Neuron (in vitro differentiated cells): Measurements from ENCODE around the gene SYTL3.
"Not testable (repeated sequence)": the region's sequence is repeated elsewhere in the genome, so short reads cannot be mapped to it uniquely, and the experiment has no call there.

Source experiments
- H2AFZ ChIP-seq: one replicate; pipeline ENCODE4 v1.6.1; 2013; ENCODE audit warnings: low read depth, mild to moderate bottlenecking, inconsistent platforms, low read length, moderate library complexity
- H3K27me3 ChIP-seq: one replicate; pipeline ENCODE4 v1.6.1; 2013; ENCODE audit warnings: low read length; ENCODE audit not compliant: insufficient read depth
- H3K36me3 ChIP-seq: one replicate; pipeline ENCODE4 v1.6.1; 2013; ENCODE audit warnings: low read length; ENCODE audit not compliant: insufficient read depth
- H3K4me1 ChIP-seq: one replicate; pipeline ENCODE4 v1.6.1; 2013; ENCODE audit warnings: low read length; ENCODE audit not compliant: insufficient read depth
- H3K4me3 ChIP-seq: 2 replicates; pipeline ENCODE4 v1.5.1; 2013; ENCODE audit warnings: mild to moderate bottlenecking, low read length, moderate library complexity
- H3K9me3 ChIP-seq: one replicate; pipeline ENCODE4 v1.6.1; 2013; ENCODE audit warnings: low read length

The SYTL3 gene

DNA sequence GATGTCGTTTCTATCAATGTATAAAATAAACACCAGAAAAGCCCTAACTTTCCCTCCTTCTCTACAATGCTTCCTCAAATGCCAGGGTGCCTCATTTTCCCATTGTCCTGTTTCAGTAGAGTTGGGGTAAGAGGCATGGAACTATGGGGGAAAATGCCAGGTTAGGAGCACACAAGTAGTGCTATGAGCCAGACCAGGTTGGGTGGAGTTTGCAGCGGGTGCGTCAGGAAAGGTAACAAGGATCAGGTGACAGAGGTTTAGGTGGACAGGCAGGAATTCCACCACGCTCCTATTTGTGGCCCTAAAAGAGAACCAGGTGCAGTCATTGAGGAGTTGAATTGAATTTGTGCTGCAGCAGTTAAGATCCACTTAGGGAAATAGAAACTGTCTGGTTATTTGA, 36.5 kb downstream of the SYTL3 start:
- H3K27me3 ChIP-seq = no peaks in the 10 kb centered on the region
- no peaks in the 10 kb centered on the region for H3K9me3 ChIP-seq
- H2AFZ ChIP-seq = no peak overlapping the region
- no peaks in the 10 kb centered on the region for H3K36me3 ChIP-seq
- no peaks in the 10 kb centered on the region for H3K4me1 ChIP-seq
- H3K4me3 ChIP-seq = no peak overlapping the region

DNA sequence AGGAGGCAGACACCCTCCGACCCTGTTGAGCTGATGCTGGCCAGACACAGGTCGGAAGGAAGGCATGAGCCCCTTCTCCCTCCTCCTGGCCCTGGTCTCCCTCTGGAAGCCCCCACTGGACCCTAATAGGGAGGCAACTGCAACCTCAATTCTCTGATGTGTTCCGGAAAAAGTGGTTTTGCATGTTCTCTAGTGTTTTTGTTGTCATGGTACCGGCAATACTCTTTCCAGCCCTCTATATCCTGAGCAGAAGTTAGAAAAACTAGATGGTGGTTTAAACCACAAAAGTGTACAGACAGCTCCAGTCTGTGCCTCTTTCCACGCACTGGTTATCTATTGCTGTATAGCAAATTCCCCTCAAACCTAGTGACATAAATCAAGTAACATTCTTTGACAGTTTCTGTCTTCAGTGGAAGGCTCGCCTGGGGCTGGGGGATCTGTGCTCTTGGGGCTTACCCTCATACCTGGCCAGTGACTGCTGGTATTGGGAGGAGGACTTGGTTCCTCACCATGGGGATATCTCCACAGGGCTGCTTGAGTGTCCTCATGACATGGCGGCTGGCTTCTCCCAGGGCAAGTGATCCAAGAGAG, 37.0 kb downstream of the SYTL3 start:
- Histone ChIP-seq H3K4me1 (no peaks in the 10 kb centered on the region), H3K36me3 (no peaks in the 10 kb centered on the region), H3K4me3 (no peak overlapping the region), H3K9me3 (no peaks in the 10 kb centered on the region), H3K27me3 (no peaks in the 10 kb centered on the region), H2AFZ (no peak overlapping the region)

DNA sequence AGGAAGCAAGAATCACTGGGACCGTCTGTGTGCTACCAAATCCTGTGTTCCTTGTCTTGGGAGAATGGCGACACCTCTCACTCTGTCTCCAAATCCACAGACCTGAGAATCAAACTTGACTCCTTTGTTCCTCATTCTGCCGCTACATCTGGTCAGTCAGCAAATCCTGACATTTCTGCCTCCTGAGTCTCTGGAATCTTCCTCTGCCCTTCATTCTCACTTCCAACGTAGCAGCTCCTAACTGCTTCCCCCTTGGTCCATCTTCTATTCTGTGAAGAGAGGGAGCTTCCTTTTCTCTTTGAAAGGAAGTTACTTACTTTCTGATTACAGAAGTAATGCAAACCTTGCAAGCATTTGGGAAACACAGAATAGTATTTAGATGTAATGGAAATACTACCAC, 37.7 kb downstream of the SYTL3 start:
- H3K9me3 ChIP-seq = no peaks in the 10 kb centered on the region
- H3K4me3 ChIP-seq = no peak overlapping the region
- H3K27me3 ChIP-seq = no peaks in the 10 kb centered on the region
- H3K36me3 ChIP-seq = no peaks in the 10 kb centered on the region
- no peak overlapping the region for H2AFZ ChIP-seq
- no peaks in the 10 kb centered on the region for H3K4me1 ChIP-seq

GRCh38 chr6:158688860-158689259, 39.0 kb downstream of the SYTL3 start:
- no peak overlapping the region for H3K4me3 ChIP-seq
- no peaks in the 10 kb centered on the region for H3K4me1 ChIP-seq
- H3K9me3 ChIP-seq = no peaks in the 10 kb centered on the region
- no peaks in the 10 kb centered on the region for H3K27me3 ChIP-seq
- H3K36me3 ChIP-seq = no peaks in the 10 kb centered on the region
- no peak overlapping the region for H2AFZ ChIP-seq

- Histone ChIP-seq H3K4me1 (no peaks in the 10 kb centered on the region), H3K36me3 (no peaks in the 10 kb centered on the region), H3K9me3 (no peaks in the 10 kb centered on the region), H3K4me3 (no peak overlapping the region), H2AFZ (no peak overlapping the region), H3K27me3 (no peaks in the 10 kb centered on the region)
Measured at GRCh38 chr6:158694913-158695312, 45.1 kb downstream of the SYTL3 start.

GRCh38 chr6:158697811-158698210, 48.0 kb downstream of the SYTL3 start:
- Histone ChIP-seq H3K4me1 (no peaks in the 10 kb centered on the region), H3K9me3 (no peaks in the 10 kb centered on the region), H3K36me3 (no peaks in the 10 kb centered on the region), H3K27me3 (no peaks in the 10 kb centered on the region), H3K4me3 (no peak overlapping the region), H2AFZ (no peak overlapping the region)

DNA sequence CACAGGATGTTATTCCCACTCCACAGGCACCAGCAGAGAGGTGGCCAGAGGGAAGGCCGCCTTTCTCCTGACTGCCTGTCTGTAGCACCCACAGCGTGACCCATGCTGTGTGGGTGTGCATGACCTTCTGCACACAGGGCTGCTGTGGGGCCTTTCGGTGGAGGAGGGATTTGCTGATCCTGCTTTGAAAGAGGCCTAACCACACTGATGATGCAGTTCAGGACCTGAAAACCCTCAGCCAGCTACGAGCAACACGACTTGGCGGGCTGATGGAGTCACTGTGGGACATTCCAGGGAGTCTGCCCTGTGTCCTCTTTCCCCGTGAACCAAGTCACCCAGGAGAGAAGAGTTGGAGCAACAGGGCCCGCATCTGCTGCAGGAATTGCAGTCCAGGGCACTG, 49.1 kb downstream of the SYTL3 start:
- Histone ChIP-seq H3K36me3 (no peaks in the 10 kb centered on the region), H3K4me1 (no peaks in the 10 kb centered on the region), H3K9me3 (no peaks in the 10 kb centered on the region), H3K4me3 (no peak overlapping the region), H2AFZ (no peak overlapping the region), H3K27me3 (no peaks in the 10 kb centered on the region)

DNA sequence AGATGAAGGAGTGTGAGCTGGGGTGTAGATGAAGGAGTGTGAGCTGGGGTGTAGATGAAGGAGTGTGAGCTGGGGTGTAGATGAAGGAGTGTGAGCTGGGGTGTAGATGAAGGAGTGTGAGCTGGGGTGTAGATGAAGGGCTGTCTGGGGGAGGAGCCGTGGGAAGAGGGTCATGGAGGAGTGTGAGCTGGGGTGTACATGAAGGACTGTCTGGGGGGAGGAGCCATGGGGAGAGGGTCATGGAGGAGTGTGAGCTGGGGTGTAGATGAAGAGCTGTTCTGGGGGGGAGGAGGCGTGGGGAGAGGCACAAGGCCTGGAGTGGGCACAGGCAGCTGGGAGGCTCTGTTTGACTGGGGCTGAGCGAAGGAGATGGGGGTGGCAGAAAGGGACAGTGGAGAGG, 51.4 kb downstream of the SYTL3 start:
- H2AFZ ChIP-seq, H3K9me3 ChIP-seq, H3K36me3 ChIP-seq, H3K4me3 ChIP-seq, H3K4me1 ChIP-seq, H3K27me3 ChIP-seq: not testable (repeated sequence)

DNA sequence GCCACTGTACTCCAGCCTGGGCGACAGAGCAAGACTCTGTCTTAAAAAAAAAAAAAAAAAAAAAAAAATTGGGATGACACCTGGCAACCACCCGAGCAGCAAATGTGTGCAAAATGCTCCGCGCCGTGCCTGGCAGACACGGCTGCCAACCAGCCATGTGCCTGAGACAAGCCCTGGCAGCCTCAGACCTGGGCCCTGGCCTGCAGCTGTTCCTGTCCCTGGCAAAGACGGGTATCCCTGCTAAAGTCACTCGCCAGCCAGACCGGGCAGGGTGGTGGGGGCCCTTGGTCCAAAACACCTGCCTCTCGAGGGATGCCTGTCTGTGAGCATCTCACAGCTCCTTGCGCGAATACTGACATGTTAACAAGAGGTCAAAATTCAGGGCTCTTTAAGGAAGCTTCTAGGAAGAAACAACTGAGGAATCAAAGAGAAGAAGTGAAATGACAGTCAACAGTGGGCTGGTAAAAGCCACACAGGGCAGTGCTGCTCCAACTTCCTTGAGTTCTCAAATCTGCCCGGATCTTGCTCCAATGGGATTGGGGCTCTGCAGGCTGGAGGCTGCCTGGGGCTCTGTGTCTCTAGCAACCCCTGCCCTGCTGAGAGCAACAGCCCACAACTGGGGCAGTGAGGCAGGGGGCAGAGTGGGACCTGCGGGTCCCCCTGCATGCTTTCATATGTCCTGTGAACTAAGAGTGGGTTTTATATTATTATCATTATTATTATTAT, 53.4 kb downstream of the SYTL3 start:
- Histone ChIP-seq H2AFZ (no peak overlapping the region), H3K9me3 (no peaks in the 10 kb centered on the region), H3K4me1 (peaks cover 6% of the 10 kb centered on the region), H3K4me3 (no peak overlapping the region), H3K36me3 (no peaks in the 10 kb centered on the region), H3K27me3 (no peaks in the 10 kb centered on the region)

DNA sequence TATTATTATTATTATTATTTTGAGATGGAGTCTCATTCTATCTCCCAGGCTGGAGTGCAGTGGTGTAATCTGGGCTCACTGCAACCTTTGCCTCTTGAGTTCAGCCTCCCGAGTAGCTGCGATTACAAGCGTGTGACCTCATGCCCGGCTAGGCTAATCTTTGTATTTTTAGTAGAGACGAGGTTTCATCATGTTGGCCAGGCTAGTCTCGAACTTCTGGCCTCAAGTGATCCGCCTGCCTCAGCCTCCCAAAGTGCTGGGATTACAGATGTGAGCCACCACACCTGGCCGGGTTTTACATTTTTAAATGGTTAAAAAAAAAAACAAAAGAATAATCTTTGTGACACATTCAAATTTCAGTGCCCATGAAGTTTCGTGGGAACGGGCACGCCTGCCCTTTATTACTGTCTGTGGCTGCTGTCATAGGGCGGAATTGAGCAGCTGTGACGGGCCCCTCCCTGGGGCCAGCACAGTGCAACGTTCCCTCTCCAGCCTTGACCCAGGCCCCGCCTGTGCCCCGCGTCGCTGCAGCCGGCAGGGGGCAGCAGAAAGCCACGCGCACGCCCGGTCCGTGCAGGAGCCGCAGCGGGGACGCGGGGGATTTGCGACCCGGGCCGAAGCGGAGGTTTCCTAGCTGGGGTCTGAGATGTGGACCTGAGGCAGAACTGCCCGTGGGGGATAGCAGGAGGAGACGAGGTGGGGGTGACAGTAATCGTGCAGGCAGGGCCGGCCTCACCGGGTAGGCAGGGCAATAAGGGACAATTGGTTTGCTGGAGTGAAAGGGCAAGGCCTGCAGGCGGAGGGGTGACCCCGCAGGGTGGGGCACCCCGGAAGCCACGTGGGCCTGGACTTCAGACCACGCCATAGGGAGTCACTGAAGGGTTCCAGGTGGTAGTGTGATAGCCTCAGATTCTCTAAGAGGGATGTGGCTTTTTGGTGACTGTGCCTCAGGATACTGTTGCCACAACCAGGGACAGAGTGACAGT, 54.3 kb downstream of the SYTL3 start:
- Histone ChIP-seq H3K4me3 (peak overlapping the region; percentile 35), H3K4me1 (peaks cover 6% of the 10 kb centered on the region), H3K27me3 (no peaks in the 10 kb centered on the region), H3K36me3 (no peaks in the 10 kb centered on the region), H2AFZ (peak overlapping the region; percentile 65), H3K9me3 (no peaks in the 10 kb centered on the region)

- no peaks in the 10 kb centered on the region for H3K27me3 ChIP-seq
- no peak overlapping the region for H2AFZ ChIP-seq
- no peak overlapping the region for H3K4me3 ChIP-seq
- H3K36me3 ChIP-seq = no peaks in the 10 kb centered on the region
- peaks cover 6% of the 10 kb centered on the region for H3K4me1 ChIP-seq
- no peaks in the 10 kb centered on the region for H3K9me3 ChIP-seq
Measured at GRCh38 chr6:158705386-158706126, 55.7 kb downstream of the SYTL3 start.

- Histone ChIP-seq H3K4me1 (peaks cover 6% of the 10 kb centered on the region), H3K4me3 (no peak overlapping the region), H3K36me3 (no peaks in the 10 kb centered on the region), H3K9me3 (no peaks in the 10 kb centered on the region), H2AFZ (no peak overlapping the region), H3K27me3 (no peaks in the 10 kb centered on the region)
Measured at GRCh38 chr6:158706369-158706982, 56.6 kb downstream of the SYTL3 start.
